HTERT RPE-1 (cell line): Measurements from ENCODE around the gene WNT16.

Experiments used
- in situ Hi-C: fragments of 300-500 bp; cut with MboI; formaldehyde crosslinking; loops from 4 replicates; pipeline ENCODE4 v1.14.3; 2020; ENCODE audit warnings: low sequenced_read_pairs

Gene WNT16

GRCh38 chr7:121342631-121343030 lies 13.8 kb downstream of the WNT16 start:
- in situ Hi-C loops, result no loop called here

GRCh38 chr7:121343302-121343701 lies 14.5 kb downstream of the WNT16 start:
- in situ Hi-C loops, result no loop called here

GRCh38 chr7:121344093-121344492 lies 15.3 kb downstream of the WNT16 start:
- in situ Hi-C loops, result no loop called here

- in situ Hi-C loops, result no loop called here
Observed at GRCh38 chr7:121344497-121344896, 15.7 kb downstream of the WNT16 start.

- in situ Hi-C loops, result no loop called here
Observed at GRCh38 chr7:121351682-121352081, 22.9 kb downstream of the WNT16 start.

- in situ Hi-C loops, result no loop called here
Observed at GRCh38 chr7:121352323-121352722, 23.5 kb downstream of the WNT16 start.

- in situ Hi-C loops, result no loop called here
Observed at GRCh38 chr7:121355574-121355973, 26.8 kb downstream of the WNT16 start.

GRCh38 chr7:121360564-121360963 lies 31.8 kb downstream of the WNT16 start:
- in situ Hi-C loops, result no loop called here

- in situ Hi-C loops, result no loop called here
Observed at GRCh38 chr7:121366852-121367431, 38.1 kb downstream of the WNT16 start.

- in situ Hi-C loops, result no loop called here
Observed at GRCh38 chr7:121369462-121369861, 40.7 kb downstream of the WNT16 start.

GRCh38 chr7:121371367-121371766 lies 42.6 kb downstream of the WNT16 start:
- in situ Hi-C loops, result no loop called here

- in situ Hi-C loops, result no loop called here
Observed at GRCh38 chr7:121371883-121372282, 43.1 kb downstream of the WNT16 start.

GRCh38 chr7:121372376-121373010 lies 43.7 kb downstream of the WNT16 start:
- in situ Hi-C loops, result no loop called here

GRCh38 chr7:121373177-121373576 lies 44.4 kb downstream of the WNT16 start:
- in situ Hi-C loops, result no loop called here

GRCh38 chr7:121376979-121377378 lies 48.2 kb downstream of the WNT16 start:
- in situ Hi-C loops, result no loop called here

GRCh38 chr7:121379930-121380329 lies 51.1 kb downstream of the WNT16 start:
- in situ Hi-C loops, result no loop called here

GRCh38 chr7:121382473-121382872 lies 53.7 kb downstream of the WNT16 start:
- in situ Hi-C loops, result no loop called here

- in situ Hi-C loops, result no loop called here
Observed at GRCh38 chr7:121383235-121383910, 54.6 kb downstream of the WNT16 start.

GRCh38 chr7:121384265-121384664 lies 55.5 kb downstream of the WNT16 start:
- in situ Hi-C loops, result no loop called here

- in situ Hi-C loops, result no loop called here
Observed at GRCh38 chr7:121385056-121385799, 56.4 kb downstream of the WNT16 start.

GRCh38 chr7:121385800-121386179 lies 57.0 kb downstream of the WNT16 start:
- in situ Hi-C loops, result no loop called here

GRCh38 chr7:121388950-121389349 lies 60.1 kb downstream of the WNT16 start:
- in situ Hi-C loops, result no loop called here
